Measurements from ENCODE around the gene ARX.

The ARX gene
- 0 reads per million in 3 experiments for total RNA-seq

- no peak for DNase-seq
Observed at GRCh38 chrX:25015486-25016360, at the start of gene ARX. TSS of gene ARX (minus strand) at chrX:25015965. CDS start at chrX:25015737, 228 bp downstream.

GRCh38 chrX:25059273-25059672 lies 43.5 kb upstream of the ARX start:
- DNase-seq, result no peak

DNA sequence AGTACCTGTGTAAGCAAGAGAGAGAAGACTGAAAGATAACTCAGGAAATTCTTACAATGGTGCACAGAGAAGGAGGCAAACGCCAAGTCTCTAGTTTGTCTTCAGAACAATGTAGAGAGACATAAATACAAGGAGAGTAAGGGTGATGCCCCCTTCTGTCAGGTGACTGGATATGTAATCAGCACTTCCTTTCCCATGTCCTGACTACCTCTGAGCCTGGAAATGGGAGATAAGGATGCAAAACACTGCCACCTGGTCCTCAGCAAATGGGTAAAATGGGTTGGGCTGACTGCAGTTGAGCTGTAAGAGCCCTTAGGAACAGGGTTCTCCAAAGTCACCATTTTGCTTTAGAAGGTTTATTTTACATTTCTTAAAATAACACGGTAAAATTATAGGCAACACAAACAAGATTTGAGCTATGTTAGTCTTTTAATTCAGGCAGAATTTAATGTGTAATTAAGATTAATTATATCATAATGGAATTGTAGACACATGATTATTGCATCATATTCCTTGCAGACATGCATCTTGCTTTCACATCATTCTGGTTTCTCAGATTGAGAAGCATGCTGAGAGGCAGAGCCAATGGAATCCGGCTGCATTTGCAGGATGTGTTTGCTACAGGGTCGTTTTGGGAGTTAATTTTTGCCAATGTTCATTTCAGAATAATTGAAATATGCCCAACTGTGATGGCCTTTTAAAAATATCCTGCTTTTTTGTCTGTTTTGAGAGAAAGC lies 37.2 kb upstream of the ARX start:
- DNase-seq, result no peak

- DNase-seq, result no peak
Observed at GRCh38 chrX:25049971-25050370, 34.2 kb upstream of the ARX start.

- DNase-seq, result peak; percentile 15
Observed at GRCh38 chrX:25049357-25049756, 33.6 kb upstream of the ARX start.

DNA sequence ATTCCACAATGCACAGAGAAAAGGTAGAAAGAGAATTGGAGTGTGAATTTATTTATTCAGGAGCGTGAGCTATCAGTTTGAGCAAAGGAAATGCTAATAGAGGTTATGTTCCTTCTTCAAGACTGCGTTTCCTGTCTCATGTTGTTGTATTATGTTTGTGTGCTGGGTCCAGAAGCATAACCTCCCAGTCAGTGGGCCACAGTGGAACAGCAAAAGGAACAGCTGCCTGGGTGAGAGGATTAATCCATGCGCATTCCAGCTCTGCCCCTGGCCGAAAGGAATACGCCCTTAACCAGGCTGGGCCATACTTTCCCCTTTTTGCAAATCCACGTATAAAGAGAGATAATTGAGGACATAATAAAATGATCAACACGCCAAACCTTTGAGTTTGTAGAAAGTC lies 32.4 kb upstream of the ARX start:
- DNase-seq, result no peak

GRCh38 chrX:25043192-25043591 lies 27.4 kb upstream of the ARX start:
- DNase-seq, result no peak

DNA sequence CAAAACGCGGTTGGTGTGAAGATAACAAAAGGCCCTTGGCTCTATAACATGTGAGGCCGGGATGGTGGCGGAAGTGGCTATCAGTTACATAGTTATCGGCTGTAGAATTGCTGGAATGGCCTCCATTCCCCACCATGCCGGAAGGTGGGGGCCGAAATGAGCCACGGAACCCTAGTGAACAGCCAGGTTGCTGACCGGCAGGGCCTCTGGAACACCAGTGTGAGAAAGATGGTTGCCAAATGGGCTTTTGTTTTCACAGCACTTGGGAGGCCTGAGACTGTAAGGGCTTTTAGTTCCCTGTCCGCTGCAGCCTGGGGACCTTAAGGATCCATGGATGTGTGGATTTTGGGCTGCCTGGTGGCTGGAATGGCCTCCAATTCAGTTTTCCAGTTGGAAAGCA lies 23.3 kb upstream of the ARX start:
- no peak for DNase-seq

DNA sequence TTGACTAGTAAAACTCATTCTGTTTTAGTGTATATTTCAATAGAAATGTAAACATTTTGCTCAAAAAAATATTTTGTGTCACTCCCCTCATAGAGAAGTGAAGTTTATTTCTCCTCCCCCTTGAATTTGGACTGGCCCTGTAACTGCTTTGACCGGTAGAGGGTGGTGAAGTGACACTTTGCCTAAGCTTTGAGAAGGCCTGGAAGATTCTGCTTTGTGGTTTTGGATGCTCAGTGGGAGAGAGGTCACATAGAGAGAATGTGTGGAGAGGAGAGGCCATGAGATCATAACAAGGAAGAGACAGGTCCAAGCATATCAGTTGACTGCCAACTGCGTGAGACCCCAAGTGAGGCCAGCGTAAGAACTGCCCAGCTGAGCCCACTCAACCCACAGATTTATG lies 19.1 kb upstream of the ARX start:
- no peak for DNase-seq

- no peak for DNase-seq
Observed at GRCh38 chrX:25029288-25029825, 13.6 kb upstream of the ARX start.

DNA sequence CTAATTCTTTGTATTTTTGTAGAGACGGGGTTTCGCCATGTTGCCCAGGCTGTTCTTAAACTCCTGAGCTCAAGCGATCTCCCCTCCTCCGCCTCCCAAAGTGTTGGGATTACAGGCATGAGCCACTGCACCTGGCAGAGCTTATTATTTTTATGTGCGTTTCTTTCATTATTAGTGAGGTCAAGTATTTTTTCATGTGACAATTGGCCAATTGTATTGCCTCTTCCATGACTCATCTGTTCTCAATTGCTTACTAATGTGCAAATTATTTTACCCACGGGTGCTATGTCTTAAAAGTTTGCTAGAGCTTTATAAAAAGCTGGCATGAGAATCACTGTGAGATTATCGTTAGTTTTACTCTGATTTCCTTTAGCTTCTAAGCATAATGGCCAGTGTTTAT lies 13.0 kb upstream of the ARX start:
- DNase-seq, result no peak

GRCh38 chrX:25026576-25026975 lies 10.8 kb upstream of the ARX start:
- DNase-seq, result no peak

DNA sequence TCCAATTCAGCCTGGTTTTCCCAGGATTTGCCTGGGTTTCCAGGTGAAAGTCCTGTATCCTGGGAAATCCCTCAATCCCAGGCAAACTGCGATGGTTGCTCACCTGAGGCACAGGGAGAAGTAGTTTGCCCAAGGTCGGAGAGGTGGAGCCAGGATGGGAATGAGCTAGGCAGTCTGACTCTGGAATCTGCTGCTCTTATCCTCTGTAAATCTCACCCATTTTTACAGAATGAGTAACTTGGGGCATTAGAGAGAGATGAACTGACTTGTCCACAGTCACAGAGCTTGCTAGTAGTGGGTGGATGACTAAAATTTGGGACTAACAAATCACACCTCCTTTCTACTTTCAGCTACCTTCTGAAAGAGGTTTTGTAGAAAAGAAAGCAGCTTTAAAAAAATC lies 9.8 kb upstream of the ARX start:
- DNase-seq, result no peak

DNA sequence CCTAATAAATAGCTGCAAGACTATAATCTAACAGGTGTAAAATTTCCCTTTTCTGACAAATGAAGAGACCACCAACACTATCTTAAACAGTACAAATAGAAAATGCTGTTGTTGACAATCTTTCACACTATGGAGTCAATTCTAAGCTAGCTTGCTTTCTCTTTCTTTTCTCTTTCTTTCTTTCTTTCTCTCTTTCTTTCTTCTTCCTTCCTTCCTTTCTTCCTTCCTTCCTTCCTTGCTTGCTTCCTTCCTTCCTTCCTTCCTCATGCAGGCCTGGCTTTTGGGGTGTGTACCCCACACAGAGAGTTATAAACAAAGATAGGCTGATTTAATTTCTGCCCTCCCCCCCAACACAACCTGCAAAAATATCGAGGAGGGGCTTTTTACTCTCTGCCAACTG lies 8.1 kb upstream of the ARX start:
- no peak for DNase-seq

DNA sequence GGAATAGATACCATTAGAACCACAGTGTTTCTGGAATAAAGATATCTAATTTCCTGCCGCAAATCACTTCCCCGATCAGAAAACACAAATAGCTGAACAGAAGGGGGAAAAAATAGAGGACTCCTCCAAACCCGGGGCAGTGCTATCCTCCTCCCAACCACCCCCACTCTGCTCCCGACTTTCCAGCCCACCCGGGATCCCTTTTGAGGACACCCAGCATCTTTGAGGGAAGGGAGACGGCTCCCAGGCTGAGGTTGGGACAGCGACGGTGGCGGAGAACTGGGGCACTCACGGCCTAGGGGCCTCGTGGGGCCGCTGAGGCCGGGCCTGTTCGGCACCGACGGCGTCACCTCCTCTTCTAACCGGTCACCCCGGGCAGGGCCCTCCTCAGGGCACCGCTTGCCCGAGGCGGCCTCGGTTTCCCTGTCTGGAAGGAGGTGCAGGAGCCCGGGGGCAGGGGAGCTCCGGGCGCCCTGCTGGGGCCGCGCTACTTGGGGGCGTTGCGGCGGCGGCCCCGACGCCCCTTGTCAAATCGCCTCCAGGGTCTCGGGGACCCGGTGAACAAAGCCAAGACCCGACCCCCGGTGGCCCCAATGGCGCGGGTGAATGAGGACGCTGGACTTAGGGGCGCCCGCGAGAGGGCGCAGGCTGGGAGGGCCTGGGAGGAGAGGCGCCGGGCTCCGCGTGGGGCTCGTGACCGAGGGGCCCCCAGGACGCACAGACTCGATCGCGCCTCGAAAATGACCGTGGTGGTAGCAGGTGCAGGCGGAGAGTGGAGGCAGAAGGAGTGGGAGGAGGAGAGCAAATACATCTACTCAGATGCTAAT lies 6.9 kb upstream of the ARX start:
- no peak for DNase-seq

DNA sequence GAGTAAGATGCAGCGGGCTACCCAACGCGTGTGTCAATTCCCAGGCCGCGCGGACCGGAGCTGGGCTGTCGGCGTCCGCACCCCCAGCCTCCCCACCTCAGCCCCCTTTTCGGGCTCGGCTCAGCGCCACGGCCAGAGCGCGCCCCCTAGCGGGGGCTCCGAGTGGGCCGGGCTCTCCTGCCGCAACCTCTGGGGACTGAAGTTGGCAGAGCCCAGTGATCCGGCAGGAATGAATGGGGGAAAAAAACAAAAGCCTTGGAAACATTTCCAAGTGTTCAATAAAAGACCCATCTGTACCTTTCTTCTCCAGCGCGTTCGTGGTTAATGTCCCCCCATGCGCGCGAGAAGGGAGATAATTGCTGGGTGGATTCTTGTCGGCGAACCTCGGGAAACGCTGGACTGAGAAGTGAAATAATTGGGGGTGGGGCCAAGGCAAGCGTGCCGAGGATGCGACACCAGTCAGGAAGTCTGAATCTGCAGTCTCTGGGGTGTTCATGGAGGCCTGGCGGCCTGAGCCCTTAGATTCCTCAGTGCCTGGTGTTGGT lies 5.2 kb upstream of the ARX start:
- DNase-seq, result peak; percentile 11

- DNase-seq, result no peak
Observed at GRCh38 chrX:25020391-25020904, 4.7 kb upstream of the ARX start.

DNA sequence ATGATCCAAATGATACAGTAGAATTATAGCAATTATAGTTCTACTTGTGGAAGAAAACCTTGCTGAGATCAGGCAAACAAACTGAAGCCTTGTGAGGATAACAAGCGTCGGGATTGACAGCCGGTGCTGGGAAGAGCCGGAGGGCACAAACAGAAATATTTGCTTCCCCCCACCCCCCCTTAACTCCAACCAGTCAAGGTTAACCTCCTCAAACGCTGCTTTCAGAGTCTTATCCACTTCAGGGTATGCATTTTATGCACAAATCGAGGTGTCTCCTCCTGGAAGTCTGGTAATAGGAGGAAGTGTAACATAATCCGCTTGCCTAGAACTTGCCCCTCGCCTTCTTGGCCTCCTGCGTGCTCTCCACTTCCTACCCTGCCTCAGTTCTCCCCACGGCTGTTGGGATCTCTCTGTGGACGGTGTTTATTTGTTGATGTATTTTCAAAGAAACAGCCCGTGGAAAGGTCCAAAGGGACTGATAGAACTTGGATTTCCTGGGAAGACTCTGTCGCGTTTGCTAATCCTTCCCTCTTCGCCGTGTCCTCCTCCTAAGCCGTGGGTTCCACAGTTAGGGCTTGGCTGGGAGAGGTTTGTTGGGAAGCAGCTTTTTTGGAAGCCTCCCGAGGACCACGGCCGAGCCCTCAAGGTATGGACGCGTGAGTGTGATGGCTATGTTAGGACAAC lies 4.1 kb upstream of the ARX start:
- DNase-seq, result no peak

DNA sequence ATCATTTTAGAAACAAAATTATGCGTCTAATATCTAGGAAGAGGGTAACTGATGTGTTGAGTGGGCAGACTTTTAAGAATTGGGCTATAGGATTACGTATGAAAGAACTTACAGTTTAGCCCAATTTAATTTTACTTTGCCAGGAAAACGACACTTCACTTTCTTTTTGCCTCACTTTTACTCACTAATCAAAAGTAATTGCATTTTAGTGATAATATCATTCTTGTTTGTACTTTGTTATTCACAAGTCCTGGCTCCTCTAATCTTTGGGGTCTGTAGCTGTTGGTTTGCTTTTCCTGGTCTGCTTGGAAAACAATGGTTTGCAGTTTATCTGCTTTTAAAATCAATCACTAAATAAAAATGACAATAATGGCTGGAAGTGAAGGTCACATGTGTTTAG lies 2.9 kb upstream of the ARX start:
- DNase-seq, result no peak

DNA sequence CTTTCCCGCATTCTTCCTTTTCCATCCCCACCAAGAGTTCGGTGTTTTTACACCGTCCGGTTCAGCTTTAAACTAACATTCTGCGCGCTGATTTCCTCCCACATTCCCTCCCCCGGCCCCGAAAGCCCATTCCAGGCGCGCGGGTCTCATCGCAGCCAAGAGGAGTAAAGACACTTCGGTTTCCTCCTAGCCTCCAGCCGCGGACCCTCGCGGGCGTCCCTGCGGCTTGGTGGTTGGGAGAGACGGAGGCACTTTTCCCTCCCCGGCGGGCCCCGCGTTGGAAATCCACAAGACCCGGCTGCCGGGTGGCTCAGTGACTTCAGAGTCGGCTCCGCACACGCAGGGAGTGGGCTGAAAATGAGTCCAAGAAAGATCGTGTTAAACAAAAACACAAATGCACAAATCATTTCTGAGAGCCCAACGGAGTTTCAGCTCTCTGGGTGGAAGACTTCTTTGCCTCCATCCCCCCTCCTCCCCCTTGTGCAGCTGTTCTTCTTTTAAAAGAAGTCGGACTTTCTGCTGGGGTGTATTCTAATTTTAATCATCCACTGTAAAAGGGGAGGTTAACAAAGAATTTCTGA lies 2.0 kb upstream of the ARX start:
- no peak for DNase-seq

GRCh38 chrX:25016938-25017598 lies 1.3 kb upstream of the ARX start:
- DNase-seq, result no peak

All from central memory CD4-positive, alpha-beta T cell (primary cell).